SK-N-SH treated with all-trans-retinoic acid at 6 μM for 48 hours (cell line): ENCODE measurements around the gene IFT43.

Source experiments
- ATAC-seq: fragments of 200-7000 bp; cut with Tn5 transposase; 3 replicates; pipeline ENCODE4 v1.9.1; 2020; ENCODE audit warnings: mild to moderate bottlenecking, moderate library complexity
- BACH2 ChIP-seq: fragments of 250-450 bp; sonication (Bioruptor Pico); IDR thresholded peaks from 2 replicates; pipeline ENCODE4 v1.9.0; 2021; ENCODE audit warnings: mild to moderate bottlenecking, borderline replicate concordance
- CREB5 ChIP-seq: fragments of 250-450 bp; sonication (Bioruptor Pico); IDR thresholded peaks from 2 replicates; pipeline ENCODE4 v1.5.1; 2020; ENCODE audit warnings: low read depth, mild to moderate bottlenecking, moderate library complexity
- CSDC2 ChIP-seq: fragments of 250-450 bp; sonication (Bioruptor Pico); IDR thresholded peaks from 2 replicates; pipeline ENCODE4 v1.5.0; 2020; ENCODE audit warnings: mild to moderate bottlenecking, moderate library complexity
- CSRNP3 ChIP-seq: fragments of 250-450 bp; sonication (Bioruptor Pico); IDR thresholded peaks from 2 replicates; pipeline ENCODE4 v1.5.1; 2021; ENCODE audit warnings: mild to moderate bottlenecking, moderate library complexity
- ESRRG ChIP-seq: fragments of 250-450 bp; sonication (Bioruptor Pico); IDR thresholded peaks from 2 replicates; pipeline ENCODE4 v1.6.1; 2021; ENCODE audit warnings: mild to moderate bottlenecking
- GLIS3 ChIP-seq: fragments of 250-450 bp; sonication (Bioruptor Pico); IDR thresholded peaks from 2 replicates; pipeline ENCODE4 v1.5.0; 2020; ENCODE audit warnings: mild to moderate bottlenecking, moderate library complexity
- ISL1 ChIP-seq: fragments of 250-450 bp; sonication (Bioruptor Pico); IDR thresholded peaks from 2 replicates; pipeline ENCODE4 v2.1.2; 2022; ENCODE audit warnings: mild to moderate bottlenecking, moderate library complexity
- PATZ1 ChIP-seq: fragments of 250-450 bp; sonication (Bioruptor Pico); IDR thresholded peaks from 2 replicates; pipeline ENCODE4 v1.8.0; 2020; ENCODE audit warnings: mild to moderate bottlenecking, moderate library complexity, borderline replicate concordance
- POU6F1 ChIP-seq: fragments of 250-450 bp; sonication (Bioruptor Pico); IDR thresholded peaks from 2 replicates; pipeline ENCODE4 v1.8.0; 2021; ENCODE audit warnings: low read depth, mild to moderate bottlenecking, moderate library complexity, borderline replicate concordance
- PPARA ChIP-seq: fragments of 250-450 bp; sonication (Bioruptor Pico); IDR thresholded peaks from 2 replicates; pipeline ENCODE4 v1.5.0; 2020; ENCODE audit warnings: mild to moderate bottlenecking, borderline replicate concordance
- RARB ChIP-seq: fragments of 250-450 bp; sonication (Bioruptor Pico); IDR thresholded peaks from 2 replicates; pipeline ENCODE4 v1.8.0; 2021; ENCODE audit warnings: mild to moderate bottlenecking, moderate library complexity
- SNAI2 ChIP-seq: fragments of 250-450 bp; sonication (Bioruptor Pico); IDR thresholded peaks from 2 replicates; pipeline ENCODE4 v1.5.0; 2020; ENCODE audit warnings: mild to moderate bottlenecking, moderate library complexity
- TCF4 ChIP-seq: fragments of 250-450 bp; sonication (Bioruptor Pico); IDR thresholded peaks from 2 replicates; pipeline ENCODE4 v1.8.0; 2021; ENCODE audit warnings: mild to moderate bottlenecking, moderate library complexity, borderline replicate concordance
- TSHZ2 ChIP-seq: fragments of 250-450 bp; sonication (Bioruptor Pico); IDR thresholded peaks from 2 replicates; pipeline ENCODE4 v1.5.0; 2020; ENCODE audit warnings: mild to moderate bottlenecking, moderate library complexity
- ZC3H10 ChIP-seq: fragments of 250-450 bp; sonication (Bioruptor Pico); IDR thresholded peaks from 2 replicates; pipeline ENCODE4 v1.5.1; 2021; ENCODE audit warnings: mild to moderate bottlenecking, moderate library complexity
- ZFP3 ChIP-seq: fragments of 250-450 bp; sonication (Bioruptor Pico); IDR thresholded peaks from 2 replicates; pipeline ENCODE4 v1.5.0; 2020; ENCODE audit warnings: mild to moderate bottlenecking, moderate library complexity
- ZFP30 ChIP-seq: fragments of 450-650 bp; formaldehyde crosslinking; IDR thresholded peaks from 2 replicates; pipeline ENCODE4 v1.5.0; 2022; ENCODE audit warnings: mild to moderate bottlenecking, moderate library complexity
- ZNF565 ChIP-seq: fragments of 450-650 bp; formaldehyde crosslinking; conservative IDR thresholded peaks from 2 replicates; pipeline ENCODE4 v1.5.0; 2020; ENCODE audit warnings: low read depth, mild to moderate bottlenecking, moderate library complexity
- ZNF70 ChIP-seq: fragments of 450-650 bp; formaldehyde crosslinking; IDR thresholded peaks from 2 replicates; pipeline ENCODE4 v1.5.0; 2020; ENCODE audit warnings: mild to moderate bottlenecking, moderate library complexity
- ZNF8 ChIP-seq: fragments of 450-650 bp; formaldehyde crosslinking; IDR thresholded peaks from 2 replicates; pipeline ENCODE4 v1.5.0; 2020; ENCODE audit warnings: mild to moderate bottlenecking, moderate library complexity

The IFT43 gene

GRCh38 chr14:76101391-76102379 lies 116.1 kb downstream of the IFT43 start:
- no peak for TF ChIP-seq CSDC2 (CRISPR knock-in tag)
- no peak for TF ChIP-seq ESRRG
- TF ChIP-seq PATZ1 (CRISPR knock-in tag) = no peak
- no peak for TF ChIP-seq ZC3H10
- TF ChIP-seq ZFP3 (CRISPR knock-in tag) = no peak
- no peak for TF ChIP-seq PPARA (CRISPR knock-in tag)
- no peak for TF ChIP-seq POU6F1 (CRISPR knock-in tag)
- no peak for TF ChIP-seq SNAI2 (CRISPR knock-in tag)
- no peak for TF ChIP-seq GLIS3 (CRISPR knock-in tag)
- TF ChIP-seq TCF4 (CRISPR knock-in tag) = no peak
- ATAC-seq = 0 out of 3 replicates have a peak, but pooled peaks have one; percentile 13

GRCh38 chr14:76104802-76105355 lies 119.3 kb downstream of the IFT43 start:
- no peak for ATAC-seq
- TF ChIP-seq ZNF565 (CRISPR knock-in tag) (no peak), ISL1 (no peak), TSHZ2 (CRISPR knock-in tag) (no peak), TCF4 (CRISPR knock-in tag) (no peak), SNAI2 (CRISPR knock-in tag) (no peak), RARB (CRISPR knock-in tag) (no peak), BACH2 (CRISPR knock-in tag) (no peak)
- TF ChIP-seq, all 23 proteins: peak for 0

GRCh38 chr14:76106188-76106587 lies 120.6 kb downstream of the IFT43 start:
- no peak for TF ChIP-seq ZFP30
- TF ChIP-seq PPARA (CRISPR knock-in tag) = no peak
- no peak for TF ChIP-seq POU6F1 (CRISPR knock-in tag)
- TF ChIP-seq ZC3H10 = no peak

GRCh38 chr14:76109087-76109880 lies 123.7 kb downstream of the IFT43 start:
- ATAC-seq = peak; percentile 18; the same call in 1 of the 3 replicates
- no peak for TF ChIP-seq GLIS3 (CRISPR knock-in tag)
- no peak for TF ChIP-seq ZC3H10
- TF ChIP-seq CSDC2 (CRISPR knock-in tag) = no peak
- TF ChIP-seq ZNF565 (CRISPR knock-in tag) = no peak
- TF ChIP-seq ZNF8 (CRISPR knock-in tag) = no peak
- no peak for TF ChIP-seq BACH2 (CRISPR knock-in tag)
- no peak for TF ChIP-seq PPARA (CRISPR knock-in tag)
- TF ChIP-seq CREB5 (CRISPR knock-in tag) = no peak
- no peak for TF ChIP-seq ZNF70 (CRISPR knock-in tag)
- TF ChIP-seq ESRRG = no peak
- TF ChIP-seq CSRNP3 (CRISPR knock-in tag) = no peak

More at GRCh38 chr14:76106188-76106587, 120.6 kb downstream of the IFT43 start:
- no peak for ATAC-seq
